HK-2 (cell line): ENCODE results near the gene PELI1.
A peak's percentile ranks its signal among the peaks of the same experiment; 100 is the strongest.

Source experiments
- DNase-seq: peaks from one replicate; pipeline ENCODE4 v3.0.0-alpha.2; 2018; ENCODE audit not compliant: unreplicated experiment

PELI1 gene, protein sequence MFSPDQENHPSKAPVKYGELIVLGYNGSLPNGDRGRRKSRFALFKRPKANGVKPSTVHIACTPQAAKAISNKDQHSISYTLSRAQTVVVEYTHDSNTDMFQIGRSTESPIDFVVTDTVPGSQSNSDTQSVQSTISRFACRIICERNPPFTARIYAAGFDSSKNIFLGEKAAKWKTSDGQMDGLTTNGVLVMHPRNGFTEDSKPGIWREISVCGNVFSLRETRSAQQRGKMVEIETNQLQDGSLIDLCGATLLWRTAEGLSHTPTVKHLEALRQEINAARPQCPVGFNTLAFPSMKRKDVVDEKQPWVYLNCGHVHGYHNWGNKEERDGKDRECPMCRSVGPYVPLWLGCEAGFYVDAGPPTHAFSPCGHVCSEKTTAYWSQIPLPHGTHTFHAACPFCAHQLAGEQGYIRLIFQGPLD

DNA sequence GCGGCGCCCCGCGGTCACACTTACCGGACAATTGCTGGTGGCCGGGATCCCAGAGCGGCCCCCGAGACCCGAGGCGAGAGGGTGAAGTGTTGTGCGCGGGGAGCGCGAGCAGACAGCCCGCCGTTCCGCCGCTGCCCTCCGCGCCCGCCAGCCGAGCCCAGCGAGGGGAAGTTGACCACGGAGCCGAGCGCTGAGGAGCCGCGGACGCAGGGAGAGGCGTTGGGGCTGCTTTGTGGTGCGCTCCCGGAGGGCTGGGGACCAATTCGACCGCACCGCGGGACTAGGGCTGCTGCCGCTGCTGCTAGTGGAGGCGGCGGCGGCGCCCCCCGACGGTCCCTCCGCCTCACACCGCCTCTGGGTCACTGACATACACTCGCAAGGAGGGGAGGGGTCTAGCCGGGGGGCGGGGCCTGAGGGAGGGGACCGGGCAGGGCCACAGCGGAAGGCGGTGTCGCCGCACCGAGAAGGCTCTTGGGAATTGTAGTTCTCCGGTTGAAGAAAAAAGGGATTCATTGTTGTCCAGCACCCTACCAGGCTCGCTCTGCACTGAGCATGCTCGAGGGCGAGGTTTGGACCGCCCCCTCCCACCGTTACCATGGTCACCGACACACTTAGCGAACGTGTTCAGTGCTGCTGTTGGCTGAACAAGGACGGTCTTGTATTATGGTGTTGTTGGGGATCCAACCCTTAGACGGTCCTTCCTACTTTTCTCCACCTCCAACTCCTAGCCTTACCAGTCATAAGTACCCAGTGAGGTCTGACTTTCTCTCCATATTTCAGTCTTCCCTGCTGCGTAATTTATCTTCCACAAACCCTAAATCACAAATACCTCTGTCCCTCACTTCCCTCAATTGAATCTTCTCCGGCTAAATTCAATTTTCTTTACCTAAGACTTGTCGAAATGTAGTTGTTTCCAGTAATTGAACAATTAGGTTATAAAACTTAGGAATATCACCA is at the start of gene PELI1:
Gene PELI1, minus strand, starts transcription at position 364 of the 957 bp plus-strand sequence. CDS start 36,110 bp downstream, outside the sequence.
- DNase-seq, result peak; percentile 97

DNA sequence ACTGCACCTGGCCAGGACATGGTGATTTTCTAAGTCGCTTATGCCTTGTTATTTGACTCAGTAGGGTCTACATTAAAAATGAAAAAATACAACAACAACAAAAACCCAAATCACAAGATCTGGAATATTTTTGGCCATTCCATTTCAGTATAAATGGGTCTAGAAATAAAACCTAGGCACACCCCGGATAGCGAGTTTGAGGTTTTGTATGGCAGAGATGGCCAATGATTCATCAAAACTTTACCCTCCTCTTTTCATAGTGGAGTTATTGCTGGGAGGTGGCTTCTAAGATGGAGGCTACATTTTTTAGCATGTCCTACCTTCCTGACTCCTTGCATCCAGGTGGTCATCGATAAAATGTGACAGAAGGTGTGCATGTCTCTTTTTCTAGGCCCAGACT is 49.3 kb upstream of the PELI1 start:
- no peak for DNase-seq

DNA sequence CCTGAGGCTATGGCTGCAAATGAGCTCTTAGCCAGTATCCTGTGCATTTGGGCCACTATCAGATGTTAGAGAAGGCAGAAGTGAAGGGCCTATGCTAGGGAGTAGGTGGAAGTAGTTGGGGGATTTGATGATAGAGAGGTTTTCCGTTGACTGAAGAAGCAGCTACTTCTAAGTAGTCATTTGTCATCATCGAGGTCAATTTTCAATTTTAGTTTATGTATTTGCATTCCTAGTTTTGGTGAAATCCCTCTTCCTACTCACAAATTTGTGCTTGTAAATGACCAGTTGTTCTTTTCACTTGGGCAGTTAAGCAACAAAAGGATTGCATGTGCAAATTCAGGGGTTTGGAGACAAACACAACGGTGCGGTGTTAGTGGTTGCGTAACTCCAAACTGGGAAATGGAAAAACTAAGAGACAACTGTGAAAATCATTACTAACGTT is 48.5 kb upstream of the PELI1 start:
- DNase-seq, result no peak

DNA sequence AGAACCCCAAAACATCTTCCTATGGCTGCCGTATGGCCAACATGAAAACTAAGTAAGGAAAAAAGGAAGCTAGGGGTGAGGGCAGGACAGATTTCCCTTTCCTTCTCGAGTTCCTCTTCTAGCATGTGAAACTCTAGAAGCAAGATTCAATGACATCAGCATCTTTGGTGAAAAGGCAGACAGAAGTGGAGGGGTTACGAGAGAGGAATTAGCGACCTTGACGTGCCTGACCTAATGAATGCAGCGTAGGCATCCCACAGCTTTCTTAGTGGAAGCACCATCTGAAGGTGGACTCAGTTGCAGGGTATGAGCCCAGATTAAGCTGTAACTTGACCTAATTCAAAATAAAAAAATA is 47.9 kb upstream of the PELI1 start:
- DNase-seq, result no peak

DNA sequence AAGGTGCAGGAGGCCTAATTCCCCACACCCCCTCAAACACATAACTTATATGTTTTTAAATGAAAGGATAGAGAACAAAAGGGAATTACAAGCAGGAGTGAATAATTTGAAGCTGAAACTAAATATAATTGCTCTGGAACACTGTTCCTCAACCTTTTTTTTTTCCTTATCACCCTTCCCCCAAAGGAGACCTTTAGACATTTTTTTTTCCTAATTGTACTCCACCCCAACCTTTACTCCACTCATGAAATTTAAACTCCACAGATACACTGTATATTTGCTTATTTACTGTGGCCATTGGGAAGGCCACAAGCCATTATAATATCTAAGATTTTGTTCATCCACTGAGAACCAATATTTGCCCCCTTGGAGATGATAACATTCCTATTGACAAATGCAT is 45.4 kb upstream of the PELI1 start:
- DNase-seq, result no peak

DNA sequence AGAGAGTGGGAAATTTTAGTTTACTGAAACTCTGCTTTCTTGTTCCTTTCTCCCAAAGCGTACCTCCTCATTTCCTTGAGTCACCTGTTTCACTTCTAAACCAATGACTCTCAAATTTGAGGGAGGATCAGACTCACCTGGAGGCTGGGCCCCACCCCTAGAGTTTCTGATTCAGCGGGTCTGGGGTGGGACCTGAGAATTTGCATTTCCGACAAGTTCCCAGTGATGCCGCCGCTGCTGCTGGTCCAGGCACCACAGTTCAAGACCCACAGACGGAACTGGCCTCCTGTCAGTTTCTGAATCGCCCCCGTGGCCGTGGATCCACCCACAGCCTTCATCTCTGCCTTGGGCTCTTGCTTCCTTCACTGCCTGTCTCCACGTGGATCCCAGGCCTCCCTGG is 44.9 kb upstream of the PELI1 start:
- DNase-seq, result no peak

DNA sequence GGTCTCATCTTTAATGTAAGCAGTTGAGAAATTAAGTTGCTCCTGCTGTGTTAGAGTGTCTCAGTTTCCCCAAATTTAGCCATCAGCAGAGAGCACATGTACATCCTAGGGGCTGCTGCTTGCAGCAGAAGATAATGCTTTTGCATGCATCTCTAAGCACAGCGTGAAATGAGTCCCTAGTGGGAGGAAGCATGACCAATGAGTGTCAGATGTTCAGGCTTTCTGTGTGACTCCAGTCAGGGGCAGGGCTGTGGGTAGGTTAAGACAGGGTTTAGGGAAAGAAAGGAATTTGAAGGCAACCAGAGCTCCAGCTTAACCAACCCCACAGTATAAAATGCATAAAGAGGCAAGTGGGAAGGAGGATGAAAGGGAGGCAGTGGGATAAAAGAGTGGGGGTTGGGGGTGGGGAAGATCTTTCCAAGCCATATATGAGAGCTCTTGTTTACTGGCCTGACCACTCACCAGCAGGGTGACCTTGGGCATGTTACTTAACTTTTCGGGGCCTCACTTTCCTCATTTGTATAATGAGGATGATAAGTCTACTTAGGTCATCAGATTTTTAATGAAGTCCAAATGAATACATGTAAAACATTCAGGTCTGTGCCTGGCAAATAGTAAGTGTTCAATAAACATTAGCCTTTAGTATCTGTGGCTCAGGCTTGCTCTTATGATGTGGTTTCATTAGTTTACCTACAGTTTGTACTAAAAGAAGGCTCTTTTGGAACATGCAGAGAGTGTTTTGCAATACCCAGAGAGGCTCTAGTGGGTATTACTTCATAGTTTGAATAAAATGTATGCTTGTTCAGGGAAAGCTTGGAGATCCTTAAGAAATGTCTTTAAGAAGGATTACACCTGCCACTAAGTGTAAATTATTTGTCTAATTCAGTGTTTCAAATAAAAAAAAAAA is 42.7 kb upstream of the PELI1 start:
- no peak for DNase-seq

DNA sequence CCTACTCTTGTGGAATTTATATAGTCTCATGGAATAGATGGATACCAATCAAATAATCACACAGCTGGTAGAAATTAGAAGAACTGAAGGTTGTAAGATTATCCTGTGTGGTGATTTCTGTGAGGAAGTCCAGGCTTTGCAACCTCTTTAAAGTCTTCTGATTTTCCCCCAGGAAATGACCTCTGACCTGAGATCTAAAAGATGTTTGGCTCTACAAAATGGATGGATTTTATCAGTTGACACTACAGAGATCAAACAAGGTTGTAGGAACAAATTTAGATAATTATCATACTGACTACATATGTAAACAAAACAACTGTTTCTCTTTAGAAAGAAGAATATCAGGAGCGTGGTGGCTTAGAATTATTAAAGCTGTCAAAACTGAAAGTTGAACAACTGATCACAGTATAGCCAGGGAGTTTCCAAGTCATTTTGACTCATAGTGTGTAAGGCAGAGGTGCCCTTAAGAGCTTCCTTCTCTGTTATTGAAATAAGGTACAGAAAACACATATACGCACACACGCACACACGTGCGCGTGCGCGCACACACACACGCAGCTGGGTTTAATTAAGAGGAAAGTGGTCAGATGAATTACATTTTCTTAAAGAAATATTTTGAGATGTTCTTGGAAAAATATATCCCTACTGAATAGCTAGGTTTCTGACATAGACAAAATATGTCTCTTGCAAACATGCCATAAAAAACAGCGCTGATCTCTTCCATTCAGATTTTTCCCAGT is 35.5 kb upstream of the PELI1 start:
- no peak for DNase-seq

DNA sequence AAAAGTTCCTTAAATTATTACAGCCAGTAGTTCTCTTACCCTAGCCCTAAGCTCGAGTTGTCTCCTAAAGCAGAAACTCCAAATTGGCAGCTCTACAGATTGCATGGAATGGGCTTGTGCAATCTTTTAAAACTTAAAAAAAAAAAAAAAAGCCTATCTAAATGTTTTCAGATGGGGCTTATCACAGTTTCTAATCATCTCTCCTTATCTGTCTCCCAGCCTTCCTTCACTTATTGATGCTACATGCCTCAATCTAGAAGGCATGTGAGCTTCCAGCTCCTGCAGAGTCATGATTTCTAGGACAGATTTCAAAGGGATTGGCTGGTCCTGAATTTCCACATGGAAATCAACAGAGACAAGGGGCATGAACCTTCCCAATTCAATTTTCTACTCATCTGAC is 33.1 kb upstream of the PELI1 start:
- DNase-seq, result no peak

DNA sequence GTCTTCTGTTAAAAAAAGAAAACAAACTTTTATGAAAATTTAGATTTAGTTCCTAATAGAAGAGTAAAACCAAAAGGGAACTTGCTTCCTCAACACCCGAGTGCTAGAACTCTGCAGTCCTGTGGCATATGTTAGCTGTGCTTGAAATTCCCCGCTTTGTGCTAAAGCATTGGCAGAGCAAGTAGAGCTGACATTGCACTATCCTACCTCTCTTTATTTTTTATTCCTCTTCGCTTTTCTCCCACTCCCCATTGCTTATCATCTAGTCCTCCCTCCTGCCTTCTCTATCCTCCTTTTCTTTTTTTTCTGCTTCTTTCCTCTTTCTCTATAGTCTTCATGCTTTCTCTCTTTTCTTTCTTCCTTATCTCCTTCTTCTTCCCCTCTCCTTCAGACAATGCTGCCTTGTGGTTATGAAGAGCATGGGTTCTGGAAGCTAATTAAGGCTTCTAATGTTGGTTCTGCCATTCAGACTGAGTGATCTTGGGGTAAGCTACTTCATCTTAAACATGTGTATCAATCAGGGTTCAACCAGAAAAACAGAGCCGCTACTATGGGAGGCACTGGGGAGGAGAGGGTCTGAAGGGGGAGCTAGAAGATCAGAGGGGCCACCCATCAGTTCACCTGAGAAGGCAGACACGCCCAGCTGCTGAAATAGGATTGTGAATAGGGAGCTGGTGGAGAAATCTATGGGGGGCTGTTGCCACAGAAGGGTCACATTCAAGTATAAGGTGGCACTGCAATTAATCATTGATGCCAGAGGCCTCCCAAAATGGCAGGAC is 31.4 kb upstream of the PELI1 start:
- no peak for DNase-seq

DNA sequence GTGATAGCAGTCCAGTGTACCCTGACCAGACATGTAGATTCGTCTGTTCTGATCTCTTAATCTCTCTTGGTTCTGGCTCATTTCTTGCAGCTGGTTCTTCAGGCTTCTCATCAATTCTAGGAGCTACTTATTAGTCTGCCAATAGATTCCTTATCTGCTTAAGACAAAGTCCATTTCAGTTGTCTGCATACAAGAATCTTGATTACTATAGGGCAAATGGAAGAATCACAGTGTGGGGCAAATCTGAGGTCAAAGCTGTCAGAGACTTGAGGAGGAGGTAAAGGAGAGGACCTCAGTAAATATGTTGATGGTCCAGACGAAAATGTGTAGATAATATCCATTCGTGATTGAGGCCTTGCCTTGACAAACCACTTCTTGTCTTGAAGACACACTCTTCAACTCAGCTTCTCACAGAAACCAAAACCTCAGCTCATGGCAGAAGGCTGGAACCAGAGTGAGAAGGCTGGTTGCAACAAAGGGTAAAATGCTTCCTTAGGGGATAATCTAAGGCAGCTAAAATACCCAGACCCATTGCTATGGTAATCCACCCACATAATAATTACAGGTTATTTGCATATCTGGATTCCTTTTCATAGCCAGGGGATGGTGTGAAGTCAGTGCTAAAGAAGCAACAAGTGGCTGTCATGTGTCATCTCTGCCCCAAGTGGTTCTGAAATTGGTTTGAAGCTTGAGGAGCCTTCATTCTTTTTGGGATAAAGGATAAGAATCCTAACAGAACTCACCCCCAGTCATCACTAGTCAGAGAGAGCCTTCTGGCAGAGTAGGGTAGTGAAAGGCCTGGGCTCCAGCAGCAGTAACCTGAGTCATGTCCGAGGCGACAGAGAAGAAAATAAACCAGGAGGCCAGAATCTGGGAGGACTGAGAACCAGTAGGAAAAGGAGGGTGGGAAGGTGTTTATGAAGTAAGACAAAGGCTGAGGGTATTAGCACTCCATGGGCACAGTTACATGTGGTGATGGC is 29.2 kb upstream of the PELI1 start:
- no peak for DNase-seq

DNA sequence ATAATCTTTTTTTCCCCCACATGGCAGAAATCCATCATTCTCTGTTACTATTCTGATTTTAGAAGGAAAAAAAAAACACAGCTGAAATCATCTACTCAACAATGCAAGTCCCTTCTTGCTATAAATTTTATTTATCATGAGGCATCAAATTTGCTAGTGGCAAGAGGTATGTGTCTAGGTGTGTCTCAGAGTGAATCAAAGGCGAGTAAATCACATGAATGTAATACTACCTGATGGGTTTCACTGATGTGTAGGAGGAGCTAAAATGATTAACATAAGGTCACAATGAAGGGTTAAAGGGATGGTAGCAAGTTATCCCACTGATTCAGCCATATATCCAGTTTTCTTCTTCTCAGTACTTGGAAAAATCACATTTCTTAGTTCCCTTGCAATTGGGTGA is 24.5 kb upstream of the PELI1 start:
- no peak for DNase-seq

DNA sequence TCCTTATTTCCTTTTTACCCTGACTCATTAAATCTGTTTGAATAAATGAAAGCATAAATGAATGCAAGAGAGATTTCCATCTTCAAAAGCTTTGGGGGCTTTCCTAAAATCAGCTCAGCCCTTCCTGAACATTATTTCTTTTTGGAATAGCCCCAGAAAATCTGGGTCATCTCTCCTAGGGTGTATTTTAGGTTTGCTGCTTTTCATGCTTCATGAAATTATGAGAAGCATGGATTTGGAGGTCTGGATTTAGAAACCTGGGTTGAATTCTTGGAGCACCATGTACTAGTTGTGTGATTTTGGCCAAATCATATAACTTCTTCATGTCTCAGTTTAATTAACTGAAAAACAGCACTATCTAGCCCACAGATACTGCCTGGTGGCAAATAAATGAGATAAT is 24.0 kb upstream of the PELI1 start:
- DNase-seq, result no peak

DNA sequence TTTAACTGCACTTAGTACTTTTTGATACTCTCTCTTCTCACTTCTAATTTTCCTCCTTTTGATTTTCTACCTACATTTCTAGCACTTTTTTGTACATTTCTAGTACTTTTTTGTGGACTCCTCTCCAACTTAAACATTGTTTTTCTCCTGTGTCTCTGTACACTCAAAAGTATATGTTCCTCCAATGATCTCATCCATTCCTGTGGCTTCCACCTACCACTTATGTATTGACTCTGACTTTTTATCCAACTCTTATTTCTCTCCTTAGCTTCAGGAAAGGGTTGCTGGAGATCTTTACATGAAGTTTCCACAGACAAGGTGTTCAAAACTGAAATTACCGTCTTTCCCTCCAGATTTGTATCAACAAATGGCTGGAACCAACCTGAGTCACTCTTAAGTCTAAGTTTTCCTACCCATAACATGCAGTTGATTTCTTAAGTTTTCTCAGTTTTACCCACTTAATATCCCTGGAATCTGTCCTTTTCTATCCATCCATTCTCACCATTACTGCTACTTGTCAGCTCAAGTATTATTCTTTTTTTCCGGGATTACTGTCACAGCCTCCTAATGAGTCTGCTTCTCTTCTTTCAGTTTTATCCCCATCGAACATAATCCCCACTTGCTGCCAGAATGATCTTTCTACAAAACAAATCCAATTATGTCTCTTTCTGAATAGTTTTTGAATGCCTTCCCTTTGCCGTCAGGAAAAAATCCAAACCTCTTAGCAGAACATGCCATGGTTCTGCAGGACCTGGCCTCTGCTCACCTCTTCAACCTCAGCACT is 22.6 kb upstream of the PELI1 start:
- no peak for DNase-seq

DNA sequence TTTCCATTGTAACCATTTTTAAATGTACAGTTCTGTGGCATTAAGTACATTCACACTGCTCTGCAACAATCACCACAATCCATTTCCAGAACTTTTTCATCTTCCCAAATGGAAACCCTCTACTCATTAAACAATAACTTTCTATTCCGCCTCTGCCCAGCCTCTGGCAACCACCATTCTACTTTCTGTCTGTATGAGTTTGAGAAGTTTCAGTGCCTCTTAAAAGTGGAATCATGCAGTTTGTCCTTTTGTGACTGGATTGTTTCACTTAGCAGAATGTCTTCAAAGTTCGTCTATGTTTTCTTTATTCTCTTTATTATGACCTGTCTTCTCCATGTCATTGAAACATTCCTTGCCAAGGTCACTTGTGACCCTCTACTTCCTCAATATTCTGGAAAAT is 22.0 kb upstream of the PELI1 start:
- DNase-seq, result no peak

DNA sequence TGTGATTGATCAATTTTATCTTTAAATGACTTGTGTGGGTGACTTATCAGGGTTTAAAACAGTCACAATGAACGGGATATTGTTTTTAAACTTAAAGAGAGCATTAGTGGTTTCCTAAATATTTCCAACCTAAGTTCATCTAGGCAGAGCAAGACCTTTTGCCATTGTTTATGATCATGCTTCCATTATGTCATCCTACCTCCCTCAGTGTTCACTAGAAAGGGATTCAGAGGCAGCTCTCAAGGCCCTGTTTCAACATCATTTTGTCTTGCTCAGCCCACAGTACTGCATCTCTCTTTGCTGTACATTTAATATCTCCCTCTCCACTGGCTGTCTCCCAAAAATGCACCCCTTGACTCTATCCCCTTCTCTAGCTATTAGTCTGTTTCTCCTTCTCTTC is 21.5 kb upstream of the PELI1 start:
- no peak for DNase-seq

DNA sequence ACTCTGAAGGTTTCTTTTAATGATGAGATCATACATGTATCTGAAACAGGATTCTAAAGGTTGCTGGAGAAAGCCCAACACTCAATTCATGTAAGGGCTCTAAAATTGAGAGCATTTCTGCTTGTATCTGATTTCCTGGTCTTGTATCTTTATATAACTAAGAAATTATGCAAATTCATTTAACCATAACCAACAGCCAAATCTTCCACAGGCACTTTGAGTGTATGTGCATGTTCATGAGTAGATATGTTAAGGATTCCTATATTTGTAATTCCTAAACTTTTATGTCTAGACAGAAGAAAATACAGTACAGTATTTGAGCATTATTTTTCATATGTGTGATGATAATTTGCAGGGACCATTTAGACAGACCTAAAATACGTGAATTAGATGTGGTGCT is 20.4 kb upstream of the PELI1 start:
- DNase-seq, result no peak

DNA sequence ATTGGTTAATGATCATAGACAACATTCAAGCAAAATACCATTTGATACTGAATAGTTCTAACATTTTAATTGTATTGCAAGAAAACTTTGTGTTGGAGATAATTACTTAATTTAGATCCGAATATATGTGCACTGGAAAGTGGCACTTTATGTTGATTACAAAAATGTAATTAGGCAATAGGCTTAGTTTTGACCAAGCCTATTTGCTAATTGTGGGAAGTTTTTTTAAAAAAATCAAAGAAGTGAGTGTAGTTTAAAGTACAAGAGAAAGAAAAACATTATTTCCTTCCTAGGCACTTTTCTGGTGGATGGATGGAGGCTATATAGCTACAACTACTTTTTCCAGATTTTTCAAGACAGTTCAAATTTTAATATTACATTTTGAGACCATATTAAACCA is 18.3 kb upstream of the PELI1 start:
- DNase-seq, result no peak
